SK-N-SH (cell line): ENCODE results near the gene TP53I11. TPM values are rescaled to one million over a fixed set of nuclear protein-coding genes. Genes with fewer than 3 reads are reported as not detected.

Experiments used
- CTCF ChIA-PET: fragments of 300-600, 350-600 bp; formaldehyde crosslinking; extraction: SDS; loops from one replicate; lab custom pipeline; 2021; lab: Yijun Ruan, JAX
- POLR2A ChIA-PET: fragments of 350-600 bp; sonication (Branson Sonifier 250); formaldehyde crosslinking; extraction: SDS; loops from one replicate; lab custom pipeline; 2020; ENCODE audit warnings: antibody characterized with exemption, inconsistent platforms; lab: Yijun Ruan, JAX
- DNase-seq: peaks from one replicate; pipeline ENCODE4 v3.0.0; 2012
- H2AFZ ChIP-seq: fragments of 200-600 bp; sonication (generic); 2 replicates; pipeline ENCODE4 v1.8.1; 2016; ENCODE audit warnings: antibody characterized with exemption, mild to moderate bottlenecking, low read depth
- H3F3A ChIP-seq: fragments of 200-600 bp; sonication (generic); replicated peaks from 2 replicates; pipeline ENCODE3; 2016; ENCODE audit warnings: antibody characterized with exemption, mild to moderate bottlenecking; ENCODE audit not compliant: insufficient read depth
- H3K27ac ChIP-seq, 2 experiments: fragments of 200-500 bp in 1 of 2; fragments of 200-600 bp in 1 of 2; sonication (Bioruptor generic) in 1 of 2; sonication (generic), shearing (Covaris generic) in 1 of 2; 2 replicates each; pipeline versions ENCODE4 v1.5.1 to v1.6.1; 2014 to 2016; ENCODE audit warnings: low read depth in 2 of 2, inconsistent platforms in 1 of 2, low read length in 1 of 2, mild to moderate bottlenecking in 1 of 2, mixed read lengths in 1 of 2
- H3K27me3 ChIP-seq: fragments of 200-600 bp; sonication (generic), shearing (Covaris generic); 2 replicates; pipeline ENCODE4 v1.6.1; 2016; ENCODE audit warnings: mixed run types; ENCODE audit not compliant: insufficient read depth
- H3K36me3 ChIP-seq, 2 experiments: fragments of 200-500 bp in 1 of 2; fragments of 200-600 bp in 1 of 2; sonication (Bioruptor generic) in 1 of 2; sonication (generic) in 1 of 2; replicated peaks in 1 of 2; 2 replicates each; pipeline versions ENCODE3 to v1.5.1; 2014 to 2016; ENCODE audit warnings: low read length in 1 of 2, mild to moderate bottlenecking in 1 of 2; ENCODE audit not compliant: insufficient read depth in 2 of 2, control insufficient read depth in 1 of 2
- H3K4me1 ChIP-seq, 2 experiments: fragments of 200-500 bp in 1 of 2; fragments of 200-600 bp in 1 of 2; sonication (Bioruptor generic) in 1 of 2; sonication (generic), shearing (Covaris generic) in 1 of 2; 2 replicates each; pipeline versions ENCODE4 v1.5.1 to v1.6.1; 2014 to 2016; ENCODE audit warnings: low read depth in 1 of 2, low read length in 1 of 2, mixed run types in 1 of 2; ENCODE audit not compliant: insufficient read depth in 2 of 2, control insufficient read depth in 1 of 2
- H3K4me2 ChIP-seq: fragments of 200-600 bp; sonication (generic), shearing (Covaris generic); 2 replicates; pipeline ENCODE4 v1.6.1; 2017; ENCODE audit warnings: mixed run types
- H3K4me3 ChIP-seq, 2 experiments: fragments of 200-500 bp in 1 of 2; fragments of 200-600 bp in 1 of 2; sonication (Bioruptor generic) in 1 of 2; sonication (generic), shearing (Covaris generic) in 1 of 2; 2 replicates each; pipeline versions ENCODE4 v1.5.1 to v1.8.1; 2014 to 2016; ENCODE audit warnings: low read depth in 2 of 2, inconsistent platforms in 1 of 2, low read length in 1 of 2, mild to moderate bottlenecking in 1 of 2, mixed read lengths in 1 of 2, moderate library complexity in 1 of 2
- H3K79me2 ChIP-seq: fragments of 200-600 bp; sonication (generic); 2 replicates; pipeline ENCODE4 v1.8.1; 2017; ENCODE audit warnings: mild to moderate bottlenecking; ENCODE audit not compliant: insufficient read depth
- H3K9ac ChIP-seq: fragments of 200-600 bp; sonication (generic); 2 replicates; pipeline ENCODE4 v1.6.1; 2017; ENCODE audit warnings: mixed run types
- H3K9me2 ChIP-seq: fragments of 200-600 bp; sonication (generic); 2 replicates; pipeline ENCODE4 v1.6.1; 2017; ENCODE audit warnings: mixed run types
- H3K9me3 ChIP-seq: fragments of 200-600 bp; sonication (generic); 2 replicates; pipeline ENCODE4 v1.6.1; 2017; ENCODE audit warnings: mixed run types, mild to moderate bottlenecking, moderate library complexity
- H4K20me1 ChIP-seq: fragments of 200-600 bp; sonication (generic); 2 replicates; pipeline ENCODE4 v1.6.1; 2017; ENCODE audit warnings: mild to moderate bottlenecking, mixed run types; ENCODE audit not compliant: insufficient read depth
- CHD2 ChIP-seq: fragments of 150-350 bp; IDR thresholded peaks from 2 replicates; pipeline ENCODE4 v1.6.1; 2018; ENCODE audit warnings: low read length; ENCODE audit not compliant: partially characterized antibody
- ELF1 ChIP-seq: IDR thresholded peaks from 2 replicates; pipeline ENCODE4 v1.4.0; 2012
- EP300 ChIP-seq, 2 experiments: IDR thresholded peaks; 2 replicates each; pipeline versions ENCODE4 v1.4.0 to v1.6.1; 2012; ENCODE audit warnings: borderline replicate concordance in 1 of 2, low read depth in 1 of 2, low read length in 1 of 2
- EZH2phosphoT487 ChIP-seq: fragments of 200-600 bp; sonication (generic); IDR thresholded peaks from 2 replicates; pipeline ENCODE4 v1.6.1; 2017; ENCODE audit warnings: low read depth, mixed run types, mild to moderate bottlenecking, antibody characterized with exemption, moderate library complexity, borderline replicate concordance
- FOXJ3 ChIP-seq: sonication (generic); formaldehyde crosslinking; IDR thresholded peaks from 2 replicates; pipeline ENCODE4 v1.5.1; 2020; ENCODE audit warnings: mild to moderate bottlenecking, missing genetic modification reagents
- FOXM1 ChIP-seq: IDR thresholded peaks from 2 replicates; pipeline ENCODE4 v1.4.0; 2012; ENCODE audit warnings: low read depth, mild to moderate bottlenecking
- GABPA ChIP-seq: IDR thresholded peaks from 2 replicates; pipeline ENCODE4 v1.4.0; 2012; ENCODE audit warnings: low read depth, mild to moderate bottlenecking
- GATA2 ChIP-seq: sonication (generic); formaldehyde crosslinking; IDR thresholded peaks from 2 replicates; pipeline ENCODE4 v1.5.0; 2020; ENCODE audit warnings: mild to moderate bottlenecking, missing genetic modification reagents
- IRF3 ChIP-seq: fragments of 150-350 bp; IDR thresholded peaks from 2 replicates; pipeline ENCODE4 v1.6.1; 2016; ENCODE audit warnings: mild to moderate bottlenecking, low read depth, low read length
- JUND ChIP-seq: IDR thresholded peaks from 2 replicates; pipeline ENCODE4 v1.4.0; 2012
- MAX ChIP-seq: IDR thresholded peaks from 2 replicates; pipeline ENCODE4 v1.4.0; 2012; ENCODE audit warnings: low read depth
- MEF2A ChIP-seq: IDR thresholded peaks from 2 replicates; pipeline ENCODE4 v1.4.0; 2012; ENCODE audit warnings: low read depth, borderline replicate concordance
- NRF1 ChIP-seq: IDR thresholded peaks from 2 replicates; pipeline ENCODE4 v1.6.1; 2012; ENCODE audit warnings: low read depth, mild to moderate bottlenecking, low read length
- POLR2AphosphoS5 ChIP-seq: IDR thresholded peaks from 2 replicates; pipeline ENCODE4 v1.6.1; 2012; ENCODE audit warnings: low read depth, low read length
- RAD21 ChIP-seq: IDR thresholded peaks from 2 replicates; pipeline ENCODE4 v1.6.1; 2012; ENCODE audit warnings: mild to moderate bottlenecking, low read length
- RCOR1 ChIP-seq: fragments of 150-350 bp; IDR thresholded peaks from 2 replicates; pipeline ENCODE4 v1.6.1; 2017; ENCODE audit warnings: antibody characterized with exemption, low read length
- RFX5 ChIP-seq: IDR thresholded peaks from 2 replicates; pipeline ENCODE4 v1.6.1; 2012; ENCODE audit warnings: mild to moderate bottlenecking, improper control_type of control experiment, low read length
- RXRA ChIP-seq: IDR thresholded peaks from 2 replicates; pipeline ENCODE4 v1.4.0; 2012; ENCODE audit warnings: low read depth, mild to moderate bottlenecking, borderline replicate concordance
- SIN3A ChIP-seq: IDR thresholded peaks from 2 replicates; pipeline ENCODE4 v1.6.1; 2012; ENCODE audit warnings: low read depth, mild to moderate bottlenecking, low read length, moderate library complexity, borderline replicate concordance
- TAF1 ChIP-seq: IDR thresholded peaks from 2 replicates; pipeline ENCODE4 v1.6.1; 2012; ENCODE audit warnings: low read depth, mild to moderate bottlenecking, low read length, moderate library complexity, borderline replicate concordance
- TCF12 ChIP-seq: IDR thresholded peaks from 2 replicates; pipeline ENCODE4 v1.4.0; 2012
- TEAD4 ChIP-seq: IDR thresholded peaks from 2 replicates; pipeline ENCODE4 v1.4.0; 2012; ENCODE audit warnings: mild to moderate bottlenecking, borderline replicate concordance; ENCODE audit not compliant: insufficient read depth
- YY1 ChIP-seq: IDR thresholded peaks from 2 replicates; pipeline ENCODE4 v1.4.0; 2012; ENCODE audit warnings: low read depth, mild to moderate bottlenecking
- ZBTB33 ChIP-seq: IDR thresholded peaks from 2 replicates; pipeline ENCODE4 v1.4.0; 2012; ENCODE audit warnings: low read depth, borderline replicate concordance
- WGBS: methylation state at CpG from one replicate; pipeline ENCODE4 v1.1.6; 2017; ENCODE audit warnings: low lambda C conversion rate; 5-methylcytosine and 5-hydroxymethylcytosine counted together
- polyA plus RNA-seq, 3 experiments: library from polyadenylated mRNA; depleted of rRNA; stranded (reverse); fragments of >200 nt; gene quantifications; 2 replicates each; pipeline ENCODE4 v1.2.3, GENCODE V29; 2012

The TP53I11 gene
- polyA plus RNA-seq, 1 of the 3 experiments (the other 2 are of a cell fraction), result 6.6 TPM

- TF ChIP-seq TEAD4 (no peak), MEF2A (no peak), TCF12 (no peak), JUND (no peak), EZH2phosphoT487 (no peak), SIN3A (no peak), IRF3 (no peak), CHD2 (no peak), ELF1 (no peak), RFX5 (no peak), MAX (no peak), GABPA (no peak), NRF1 (no peak), FOXM1 (no peak), RAD21 (no peak), RXRA (no peak)
- ChIA-PET CTCF (interaction anchor here (0.9 to 2.0 kb wide), 5 partner anchors 8 to 328 kb away, joined by 3 to 8 read pairs (median 5); no protein-coding TSS in a partner anchor), POLR2A (no interaction called here)
- no peaks in the 10 kb centered on the region for H4K20me1 ChIP-seq
- no peaks in the 10 kb centered on the region for H3K9me3 ChIP-seq
- no peak for DNase-seq
- no peaks in the 10 kb centered on the region for H3K27me3 ChIP-seq
- no peaks in the 10 kb centered on the region for H3K36me3 ChIP-seq
- no peak overlapping the region for H3K4me3 ChIP-seq
- H3K9me2 ChIP-seq, result no peaks in the 10 kb centered on the region
- no peak overlapping the region for H3K4me2 ChIP-seq
- no peaks in the 10 kb centered on the region for H3K79me2 ChIP-seq
- H3F3A ChIP-seq, result peaks cover 2% of the 10 kb centered on the region
- no peak overlapping the region for H3K9ac ChIP-seq
- H3K4me1 ChIP-seq, result peaks cover 5 to 12% of the 10 kb centered on the region in 2 experiments; a peak in 1 of 4 replicates
- 91% methylated on average over 12 of the region's 12 CpGs for WGBS
- H2AFZ ChIP-seq, result no peak overlapping the region
- H3K27ac ChIP-seq, result no peak overlapping the region
Measured at GRCh38 chr11:44885065-44885810, 65.4 kb downstream of the TP53I11 start.

GRCh38 chr11:44884056-44884455, 66.6 kb downstream of the TP53I11 start:
- H3K9me2 ChIP-seq, result no peaks in the 10 kb centered on the region
- peaks cover 2% of the 10 kb centered on the region for H3F3A ChIP-seq
- ChIA-PET CTCF (interaction anchor here (0.9 to 2.0 kb wide), 3 partner anchors 9 to 327 kb away, joined by 3 to 6 read pairs (median 5); no protein-coding TSS in a partner anchor), POLR2A (no interaction called here)
- H3K4me3 ChIP-seq, result no peak overlapping the region
- H3K79me2 ChIP-seq, result no peaks in the 10 kb centered on the region
- H3K27me3 ChIP-seq, result no peaks in the 10 kb centered on the region
- no peak overlapping the region for H2AFZ ChIP-seq
- no peaks in the 10 kb centered on the region for H3K9me3 ChIP-seq
- WGBS, result 86% methylated on average over 4 of the region's 6 CpGs
- no peaks in the 10 kb centered on the region for H4K20me1 ChIP-seq
- H3K36me3 ChIP-seq, result no peaks in the 10 kb centered on the region
- DNase-seq, result no peak
- H3K27ac ChIP-seq, result no peak overlapping the region
- no peak overlapping the region for H3K9ac ChIP-seq
- H3K4me1 ChIP-seq, result peaks cover 5 to 12% of the 10 kb centered on the region in 2 experiments; a peak in 1 of 4 replicates
- H3K4me2 ChIP-seq, result no peak overlapping the region
- TF ChIP-seq JUND (no peak), ZBTB33 (no peak), TAF1 (no peak), MEF2A (no peak), TEAD4 (no peak), YY1 (no peak), NRF1 (no peak), GABPA (no peak), RCOR1 (no peak), MAX (no peak), GATA2 (CRISPR knock-in tag) (no peak), RFX5 (no peak), FOXM1 (no peak), CHD2 (no peak), FOXJ3 (CRISPR knock-in tag) (no peak), RXRA (no peak), EP300 (IDR thresholded peaks at IDR 0.05; ENCODE audit: borderline replicate concordance in 1 of 2, low read depth in 1 of 2, low read length in 1 of 2) (no peak), POLR2AphosphoS5 (no peak), EZH2phosphoT487 (no peak)
